C1 segment of cervical spinal cord (tissue), 14 donors: ENCODE results near the gene KRTCAP3.
"Not testable (repeated sequence)": the region's sequence is repeated elsewhere in the genome, so short reads cannot be mapped to it uniquely, and the experiment has no call there.

ENCODE experiments used
- DNase-seq, 14 donors: peaks; one replicate each; lab custom pipeline; 2025; lab: John Stamatoyannopoulos, UW

Gene KRTCAP3

GRCh38 chr2:27441958-27442919 is at the start of gene KRTCAP3:
TSS of gene KRTCAP3 (plus strand) at chr2:27442381. CDS start at chr2:27442413, 32 bp downstream.
- DNase-seq = no peak

- no peak for DNase-seq
Measured at GRCh38 chr2:27393225-27393624, 49.0 kb upstream of the KRTCAP3 start.

- DNase-seq = no peak
Measured at GRCh38 chr2:27398962-27399361, 43.2 kb upstream of the KRTCAP3 start.

- no peak for DNase-seq
Measured at GRCh38 chr2:27400348-27401135, 41.6 kb upstream of the KRTCAP3 start.

- no peak for DNase-seq
Measured at GRCh38 chr2:27407798-27408491, 34.2 kb upstream of the KRTCAP3 start.

- DNase-seq = no peak
Measured at GRCh38 chr2:27408601-27409320, 33.4 kb upstream of the KRTCAP3 start.

- DNase-seq = peak; percentile 24 to 95 (median 89)
Measured at GRCh38 chr2:27409321-27410073, 32.7 kb upstream of the KRTCAP3 start, which contains the start of gene PPM1G. TSS of gene PPM1G (minus strand) at chr2:27409591. CDS start at chr2:27409422, 169 bp downstream.

GRCh38 chr2:27412419-27413152 is 29.6 kb upstream of the KRTCAP3 start:
- no peak for DNase-seq

GRCh38 chr2:27416151-27416550 is 26.0 kb upstream of the KRTCAP3 start:
- DNase-seq = no peak

- DNase-seq = no peak
Measured at GRCh38 chr2:27420996-27421395, 21.2 kb upstream of the KRTCAP3 start.

- no peak for DNase-seq
Measured at GRCh38 chr2:27421660-27422250, 20.4 kb upstream of the KRTCAP3 start.

- DNase-seq = no peak
Measured at GRCh38 chr2:27422958-27423357, 19.2 kb upstream of the KRTCAP3 start.

GRCh38 chr2:27425039-27425438 is 17.1 kb upstream of the KRTCAP3 start:
- not testable (repeated sequence) for DNase-seq

GRCh38 chr2:27427863-27428212 is 14.3 kb upstream of the KRTCAP3 start:
- no peak for DNase-seq

GRCh38 chr2:27428213-27428977 is 13.8 kb upstream of the KRTCAP3 start, which contains the start of gene NRBP1:
TSS of gene NRBP1 (plus strand) at chr2:27428631. CDS start at chr2:27433274, 4,643 bp downstream.
- peak; percentile 50 to 94 (median 88) for DNase-seq

- DNase-seq = peak in 13 of 14 donors; percentile 65 to 91 (median 80)
Measured at GRCh38 chr2:27428978-27429541, 13.1 kb upstream of the KRTCAP3 start.

- peak in 1 of 14 donors; percentile 14 for DNase-seq
Measured at GRCh38 chr2:27431395-27431794, 10.8 kb upstream of the KRTCAP3 start.

- no peak for DNase-seq
Measured at GRCh38 chr2:27435628-27436027, 6.6 kb upstream of the KRTCAP3 start.
